ENCODE results near the gene ARVCF. TPM values are rescaled to one million over a fixed set of nuclear protein-coding genes. Genes with fewer than 3 reads are reported as not detected.
A peak's percentile ranks its signal among the peaks of the same experiment; 100 is the strongest.

The ARVCF gene
- total and polyA plus RNA-seq, 12 donors: 22.2 to 58.9 (median 32.1) TPM

DNA sequence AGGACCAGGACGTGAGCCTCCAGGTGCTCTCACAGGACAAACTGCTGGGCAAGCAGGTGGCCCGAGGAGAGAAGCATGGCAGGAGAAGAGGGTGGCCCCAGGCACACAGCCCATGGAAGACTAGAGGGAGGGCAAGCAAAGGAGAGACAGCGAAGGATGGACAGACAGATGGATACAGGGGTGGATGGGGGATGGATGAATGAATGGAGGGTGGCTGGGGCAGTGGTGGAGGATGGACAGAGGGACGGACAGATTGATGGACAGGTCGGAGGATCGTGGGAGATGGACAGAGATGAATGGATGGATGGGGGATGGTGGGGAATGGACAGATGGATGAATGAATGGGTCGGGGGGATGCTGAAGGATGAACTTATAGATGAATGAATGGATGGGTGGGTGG lies 22.7 kb downstream of the ARVCF start:
- Histone ChIP-seq H3K36me3 (no peaks in the 10 kb centered on the region), H3K4me3 (no peak overlapping the region), H3K9me3 (no peaks in the 10 kb centered on the region), H3K27ac (no peak overlapping the region), H3K4me1 (peaks cover 13 to 53% (median 35%) of the 10 kb centered on the region in 9 donors), H3K27me3 (no peaks in the 10 kb centered on the region)
- intact Hi-C loops (cut with DNase I): no loop called here
- DNase-seq (peak in 1 of 2 donors; percentile 0), ATAC-seq (no peak)
- TF ChIP-seq CTCF (IDR thresholded peaks at IDR 0.05): no peak
- WGBS, 2 donors: 93 to 96% methylated on average over 7 of the region's 7 CpGs

- no peak for TF ChIP-seq CTCF (IDR thresholded peaks at IDR 0.05)
- Histone ChIP-seq H3K27me3 (no peaks in the 10 kb centered on the region), H3K27ac (peak overlapping the region in 3 of 10 donors; percentile 11 to 30 (median 16)), H3K4me1 (peaks cover 4 to 53% (median 25%) of the 10 kb centered on the region in 9 donors), H3K9me3 (no peaks in the 10 kb centered on the region), H3K4me3 (no peak overlapping the region), H3K36me3 (no peaks in the 10 kb centered on the region)
- intact Hi-C loops (cut with DNase I): no loop called here
- WGBS, 2 donors: 64 to 66% methylated on average over 6 of the region's 6 CpGs
- ATAC-seq: no peak
- DNase-seq: peak in 1 of 2 donors; percentile 35
Measured at GRCh38 chr22:19992921-19993355, 23.7 kb downstream of the ARVCF start.

- H3K9me3 ChIP-seq: no peaks in the 10 kb centered on the region
- intact Hi-C loops (cut with DNase I): no loop called here
- ATAC-seq (no peak), DNase-seq (peak in 1 of 2 donors; percentile 3)
- H3K36me3 ChIP-seq: no peaks in the 10 kb centered on the region
- no peak for TF ChIP-seq CTCF (IDR thresholded peaks at IDR 0.05)
- H3K27me3 ChIP-seq: no peaks in the 10 kb centered on the region
- no peak overlapping the region for H3K4me3 ChIP-seq
- 90 to 91% methylated on average over 7 of the region's 7 CpGs for WGBS, 2 donors
- H3K27ac ChIP-seq: peak overlapping the region in 3 of 10 donors; percentile 11 to 30 (median 16)
- peaks cover 4 to 56% (median 25%) of the 10 kb centered on the region in 9 donors for H3K4me1 ChIP-seq
Measured at GRCh38 chr22:19992481-19992911, 24.1 kb downstream of the ARVCF start.

DNA sequence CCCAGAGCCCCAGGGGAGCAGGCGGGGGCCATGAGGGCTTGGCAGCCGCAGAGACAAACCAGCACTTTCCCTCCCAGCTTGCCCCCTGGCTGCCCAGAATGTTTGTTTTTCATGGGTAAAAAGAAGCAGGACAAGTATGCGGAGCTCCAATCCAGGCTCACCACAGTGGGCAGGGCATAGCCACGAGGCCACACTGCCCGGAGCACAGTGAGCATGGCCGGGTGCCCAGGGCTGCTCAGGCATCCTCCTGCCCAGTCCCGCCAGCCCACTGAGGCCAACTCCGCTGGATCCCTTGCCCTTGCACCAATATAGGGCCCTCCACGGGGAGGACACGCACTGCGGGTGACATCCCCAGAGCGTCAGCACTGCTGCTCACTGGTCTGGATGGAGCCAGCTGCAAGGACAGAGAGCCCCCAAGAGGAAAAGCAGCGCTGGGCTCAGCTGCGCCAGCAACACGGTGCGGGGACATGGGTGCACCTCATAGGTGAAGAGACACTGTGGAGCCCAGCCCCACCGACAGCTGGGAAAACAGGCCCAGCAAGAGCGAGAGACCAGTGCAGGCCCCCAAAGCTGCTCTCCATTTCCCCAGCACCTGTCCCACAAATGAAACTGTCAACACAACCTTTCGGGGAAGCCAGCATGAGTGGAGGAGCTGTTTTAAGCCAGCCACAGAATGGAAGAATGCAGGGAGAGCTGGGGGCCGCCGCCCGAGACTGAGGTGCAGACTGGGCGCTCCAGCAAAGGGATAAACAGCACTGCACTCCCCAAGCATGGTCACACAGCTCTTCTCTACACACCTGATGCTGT lies 24.8 kb downstream of the ARVCF start:
- peak in 1 of 2 donors; percentile 36 for DNase-seq
- Histone ChIP-seq H3K27ac (peak overlapping the region in 6 of 10 donors; percentile 0 to 30 (median 14)), H3K9me3 (no peaks in the 10 kb centered on the region), H3K36me3 (no peaks in the 10 kb centered on the region), H3K27me3 (no peaks in the 10 kb centered on the region), H3K4me1 (peaks cover 4 to 59% (median 27%) of the 10 kb centered on the region in 9 donors), H3K4me3 (no peak overlapping the region)
- ATAC-seq: peak in 6 of 8 donors; percentile 6 to 54 (median 23)
- no peak for TF ChIP-seq CTCF (IDR thresholded peaks at IDR 0.05)
- intact Hi-C loops (cut with DNase I): no loop called here
- 82 to 84% methylated on average over 23 of the region's 23 CpGs for WGBS, 2 donors

All from heart right ventricle (tissue), 16 donors.